Ovary (tissue), 9 donors: ENCODE measurements around the gene DMAC1. TPM values are rescaled to one million over a fixed set of nuclear protein-coding genes. Genes with fewer than 3 reads are reported as not detected.

Source experiments
- DNase-seq, 5 donors: peaks; one replicate each; pipeline ENCODE4 v3.0.0-alpha.2; 2019 to 2020
- H3K27ac ChIP-seq, 2 donors: fragments of 200-600 bp; one replicate each; pipeline versions ENCODE4 v1.5.1 to v1.8.0; 2019 to 2022
- H3K27me3 ChIP-seq: fragments of 200-600 bp; one replicate; pipeline ENCODE4 v1.8.0; 2022
- H3K36me3 ChIP-seq: fragments of 200-600 bp; sonication (generic); one replicate; pipeline ENCODE4 v1.5.1; 2019
- H3K4me1 ChIP-seq: one replicate; pipeline ENCODE4 v1.8.1; 2013; ENCODE audit warnings: mild to moderate bottlenecking, moderate library complexity; ENCODE audit not compliant: insufficient read depth
- H3K4me3 ChIP-seq: fragments of 200-600 bp; sonication (generic); one replicate; pipeline ENCODE4 v1.5.1; 2017
- H3K9me3 ChIP-seq, 2 donors: fragments of 200-600 bp in 1 of 2; sonication (generic) in 1 of 2; one replicate each; pipeline versions ENCODE4 v1.5.1 to v1.8.1; 2013 to 2019; ENCODE audit warnings: mild to moderate bottlenecking in 1 of 2, moderate library complexity in 1 of 2
- EP300 ChIP-seq: sonication (generic); formaldehyde crosslinking; IDR thresholded peaks from one replicate; pipeline ENCODE4 v1.6.1; 2017; ENCODE audit warnings: antibody characterized with exemption
- POLR2A ChIP-seq: fragments of 450-650 bp; IDR thresholded peaks from one replicate; pipeline ENCODE4 v1.6.1; 2017; ENCODE audit warnings: antibody characterized with exemption, mild to moderate bottlenecking, moderate library complexity
- WGBS, 3 donors: extraction: QIAGEN DNeasy Blood & Tissue Kit in 1 of 3; methylation state at CpG; one replicate each; pipeline versions ENCODE4 v1.1.5 to v1.1.7; 2013 to 2017; 5-methylcytosine and 5-hydroxymethylcytosine counted together
- intact Hi-C, 4 donors: fragments of 100-400 bp; cut with DNase I; formaldehyde crosslinking; loops; one replicate each; pipeline versions ENCODE4 v1.11.0 to v1.15.1; 2022 to 2023
- polyA plus RNA-seq, 2 donors: library from polyadenylated mRNA; stranded (reverse); fragments of 200-250 nt in 1 of 2; fragments of 350-450 nt in 1 of 2; fragmentation: Illumina TruSeq in 1 of 2; extraction: RNeasy Lipid Tissue Mini Kit (QIAGEN cat#74804) in 1 of 2; gene quantifications; one replicate each; pipeline ENCODE4 v1.2.3, GENCODE V29; 2013 to 2014
- total RNA-seq, 7 donors: library from RNA; depleted of rRNA in 2 of 7; stranded (reverse); fragments of >200 nt in 2 of 7; fragmentation: NEBNext Ultra II Directional in 3 of 7; extraction: Animal tissue kit (Norgen Biotek cat#: 25700) in 3 of 7; gene quantifications; one replicate each; pipeline versions ENCODE4 v1.1.0 to v1.2.4, GENCODE V29; 2016 to 2023
- TF ChIP-seq, protein P1 (sequence below), 3 donors: fragments of 450-650 bp in 2 of 3; fragments of 200-600 bp in 1 of 3; IDR thresholded peaks; one replicate each; pipeline versions ENCODE4 v1.5.1 to v1.8.0; 2016 to 2022; ENCODE audit warnings: antibody characterized with exemption in 3 of 3, mild to moderate bottlenecking in 1 of 3
- donor health status: DM: no; HTN: no; CAD: no; lungs with moderate emphysema.
- donor health status: DM: no; HTN: no; CAD: no.
- donor health status: Bipolar disorder and iron deficiency.
- donor health status: DM: yes; HTN: yes; CAD: no.
- donor health status: DM: no; HTN: no; CAD: no.
- donor health status: DM: yes; HTN: yes; CAD: no.

DMAC1 gene
- total and polyA plus RNA-seq, 9 donors: 16.2 to 57.3 (median 38.9) TPM

DNA sequence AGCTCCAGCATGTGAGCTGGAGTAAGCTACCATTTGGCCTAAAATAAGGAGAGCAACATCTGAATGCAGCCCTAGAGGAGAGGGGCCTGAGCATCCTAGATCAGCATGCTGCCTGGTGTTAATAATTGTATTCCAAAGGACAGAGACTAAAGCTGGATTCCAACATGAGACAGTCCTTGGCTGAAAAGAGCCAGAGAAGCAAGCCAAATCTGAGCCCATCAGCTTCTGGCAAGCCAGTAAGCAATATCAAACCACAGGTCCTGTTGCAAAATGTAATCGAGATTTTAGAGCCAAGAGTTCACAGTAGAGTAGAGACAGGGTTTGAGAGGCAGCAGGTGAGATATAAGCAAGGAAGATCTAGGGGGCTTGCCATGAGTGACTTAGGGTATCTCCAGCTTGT lies 42.3 kb upstream of the DMAC1 start:
- no peaks in the 10 kb centered on the region for H3K36me3 ChIP-seq
- H3K4me3 ChIP-seq: no peak overlapping the region
- no peaks in the 10 kb centered on the region for H3K27me3 ChIP-seq
- DNase-seq: no peak
- H3K4me1 ChIP-seq: no peaks in the 10 kb centered on the region
- no peaks in the 10 kb centered on the region for H3K9me3 ChIP-seq
- intact Hi-C loops: no loop called here
- 60 to 70% (median 69%) methylated on average over 1 of the region's 1 CpG for WGBS, 3 donors
- H3K27ac ChIP-seq: no peak overlapping the region
- TF ChIP-seq, protein P1, sequence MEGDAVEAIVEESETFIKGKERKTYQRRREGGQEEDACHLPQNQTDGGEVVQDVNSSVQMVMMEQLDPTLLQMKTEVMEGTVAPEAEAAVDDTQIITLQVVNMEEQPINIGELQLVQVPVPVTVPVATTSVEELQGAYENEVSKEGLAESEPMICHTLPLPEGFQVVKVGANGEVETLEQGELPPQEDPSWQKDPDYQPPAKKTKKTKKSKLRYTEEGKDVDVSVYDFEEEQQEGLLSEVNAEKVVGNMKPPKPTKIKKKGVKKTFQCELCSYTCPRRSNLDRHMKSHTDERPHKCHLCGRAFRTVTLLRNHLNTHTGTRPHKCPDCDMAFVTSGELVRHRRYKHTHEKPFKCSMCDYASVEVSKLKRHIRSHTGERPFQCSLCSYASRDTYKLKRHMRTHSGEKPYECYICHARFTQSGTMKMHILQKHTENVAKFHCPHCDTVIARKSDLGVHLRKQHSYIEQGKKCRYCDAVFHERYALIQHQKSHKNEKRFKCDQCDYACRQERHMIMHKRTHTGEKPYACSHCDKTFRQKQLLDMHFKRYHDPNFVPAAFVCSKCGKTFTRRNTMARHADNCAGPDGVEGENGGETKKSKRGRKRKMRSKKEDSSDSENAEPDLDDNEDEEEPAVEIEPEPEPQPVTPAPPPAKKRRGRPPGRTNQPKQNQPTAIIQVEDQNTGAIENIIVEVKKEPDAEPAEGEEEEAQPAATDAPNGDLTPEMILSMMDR (IDR thresholded peaks at IDR 0.05): no peak
- TF ChIP-seq EP300 (no peak), POLR2A (no peak)

DNA sequence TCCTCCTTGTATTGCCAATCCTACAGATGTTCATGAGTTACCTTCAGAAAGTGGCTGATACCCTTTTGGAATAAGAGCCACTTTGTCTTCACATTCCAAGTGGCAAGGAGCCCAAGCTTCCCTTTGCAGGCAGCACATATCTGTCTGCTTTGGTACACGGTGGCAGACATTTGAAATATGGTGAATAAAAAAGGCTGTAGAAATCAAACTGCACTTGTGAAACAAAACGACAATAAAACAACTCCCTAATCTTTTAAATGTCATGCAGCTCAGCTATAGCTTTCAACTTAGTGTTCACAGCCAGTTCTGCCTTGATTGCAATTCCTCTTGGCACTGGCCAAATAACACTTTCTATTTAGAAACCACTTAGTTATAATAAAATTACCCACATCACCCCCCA lies 35.0 kb upstream of the DMAC1 start:
- Histone ChIP-seq H3K4me1 (no peaks in the 10 kb centered on the region), H3K4me3 (no peak overlapping the region), H3K36me3 (no peaks in the 10 kb centered on the region), H3K9me3 (no peaks in the 10 kb centered on the region), H3K27ac (no peak overlapping the region), H3K27me3 (no peaks in the 10 kb centered on the region)
- TF ChIP-seq POLR2A (no peak), EP300 (no peak)
- TF ChIP-seq, protein P1 (IDR thresholded peaks at IDR 0.05): no peak
- 2 to 5% (median 3%) methylated on average over 2 of the region's 2 CpGs for WGBS, 3 donors
- no peak for DNase-seq
- intact Hi-C loops: no loop called here

DNA sequence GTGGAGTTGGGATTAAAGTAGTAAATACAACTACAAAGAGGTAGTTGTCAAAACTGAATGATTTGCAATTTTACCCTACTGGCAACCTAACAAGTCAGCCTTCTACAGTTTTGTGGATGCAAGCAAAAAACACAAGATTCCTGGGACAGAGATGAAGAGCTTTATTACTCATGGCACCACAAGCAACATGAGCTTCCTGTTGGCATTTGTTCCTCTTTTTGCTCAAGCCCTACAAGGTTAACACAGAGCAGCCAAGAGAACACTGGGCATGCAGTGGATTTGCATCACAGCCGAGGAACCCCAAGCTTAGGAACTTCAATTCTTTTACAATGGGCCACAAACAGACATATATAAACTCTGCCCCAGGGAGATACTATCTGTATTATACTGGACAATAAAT lies 28.8 kb upstream of the DMAC1 start:
- H3K27me3 ChIP-seq: no peaks in the 10 kb centered on the region
- H3K36me3 ChIP-seq: no peaks in the 10 kb centered on the region
- DNase-seq: no peak
- TF ChIP-seq POLR2A (no peak), EP300 (no peak)
- TF ChIP-seq, protein P1 (IDR thresholded peaks at IDR 0.05): no peak
- H3K4me3 ChIP-seq: no peak overlapping the region
- intact Hi-C loops: no loop called here
- WGBS, 3 donors: 76 to 83% (median 82%) methylated on average over 1 of the region's 1 CpG
- H3K27ac ChIP-seq: no peak overlapping the region
- H3K9me3 ChIP-seq: no peaks in the 10 kb centered on the region
- H3K4me1 ChIP-seq: no peaks in the 10 kb centered on the region

DNA sequence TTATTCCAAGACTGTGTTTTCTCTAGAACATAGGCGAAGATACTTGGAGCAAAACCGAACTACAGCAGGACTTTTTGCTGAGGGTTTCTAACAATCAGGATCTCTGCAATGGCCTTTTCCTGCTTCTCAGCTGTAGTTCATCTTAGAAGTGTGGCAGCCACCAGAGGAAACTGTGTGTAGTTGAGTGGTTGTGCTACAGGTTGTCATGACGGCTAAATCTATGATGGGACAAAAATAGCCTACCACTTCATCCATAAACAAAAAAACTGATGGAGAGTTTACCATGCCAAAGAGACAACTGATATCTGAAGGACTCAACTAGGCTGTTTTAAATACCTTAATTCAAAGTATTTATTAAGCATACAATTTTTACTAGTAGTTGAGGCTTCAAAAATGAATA lies 28.2 kb upstream of the DMAC1 start:
- no peak for TF ChIP-seq POLR2A
- TF ChIP-seq EP300: no peak
- TF ChIP-seq, protein P1 (IDR thresholded peaks at IDR 0.05): no peak
- Histone ChIP-seq H3K9me3 (no peaks in the 10 kb centered on the region), H3K36me3 (no peaks in the 10 kb centered on the region), H3K27me3 (no peaks in the 10 kb centered on the region), H3K4me3 (no peak overlapping the region), H3K27ac (no peak overlapping the region), H3K4me1 (no peaks in the 10 kb centered on the region)
- intact Hi-C loops: no loop called here
- 90 to 94% (median 93%) methylated on average over 3 of the region's 3 CpGs for WGBS, 3 donors
- no peak for DNase-seq

DNA sequence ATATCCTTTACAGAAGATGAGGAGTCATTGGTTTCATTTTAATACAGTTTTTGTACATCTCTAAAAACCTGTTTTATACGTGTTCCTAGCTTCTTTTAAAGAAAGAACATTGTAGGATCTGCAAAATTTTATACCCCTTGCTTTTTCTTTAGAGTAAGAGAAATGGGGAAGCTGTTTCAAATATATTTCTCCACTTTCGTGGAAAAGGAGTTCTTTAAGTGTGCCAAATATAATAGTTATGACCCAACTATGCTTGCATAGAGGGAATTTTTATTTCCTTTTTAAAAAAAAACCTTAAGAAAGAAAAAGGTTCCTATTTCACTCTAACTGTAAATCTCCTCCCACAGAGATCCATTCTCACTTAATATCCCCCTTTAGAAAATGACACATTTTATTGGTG lies 27.5 kb upstream of the DMAC1 start:
- TF ChIP-seq POLR2A (no peak), EP300 (no peak)
- TF ChIP-seq, protein P1 (IDR thresholded peaks at IDR 0.05): no peak
- 46 to 63% (median 56%) methylated on average over 2 of the region's 2 CpGs for WGBS, 3 donors
- Histone ChIP-seq H3K27me3 (no peaks in the 10 kb centered on the region), H3K4me3 (no peak overlapping the region), H3K36me3 (no peaks in the 10 kb centered on the region), H3K4me1 (no peaks in the 10 kb centered on the region), H3K27ac (no peak overlapping the region), H3K9me3 (no peaks in the 10 kb centered on the region)
- intact Hi-C loops: no loop called here
- no peak for DNase-seq
